PFSK-1 (cell line): Measurements from ENCODE around the gene SRGN.

Source experiments
- POLR2AphosphoS5 ChIP-seq: IDR thresholded peaks from 2 replicates; pipeline ENCODE4 v1.6.1; 2012; ENCODE audit warnings: low read depth, mild to moderate bottlenecking, control low read depth, low read length, moderate library complexity
- SIN3A ChIP-seq: IDR thresholded peaks from 2 replicates; pipeline ENCODE4 v1.6.1; 2012; ENCODE audit warnings: mild to moderate bottlenecking, low read length, moderate library complexity, borderline replicate concordance; ENCODE audit not compliant: insufficient read depth
- TF ChIP-seq, protein P1 (sequence below), 2 experiments: IDR thresholded peaks; 2 replicates each; pipeline versions ENCODE4 v1.6.1 to v1.8.0; 2011 to 2012; ENCODE audit warnings: low read depth in 2 of 2, low read length in 2 of 2, control low read depth in 1 of 2, inconsistent platforms in 1 of 2, mild to moderate bottlenecking in 1 of 2, moderate library complexity in 1 of 2; ENCODE audit not compliant: insufficient read depth in 1 of 2

GRCh38 chr10:69055241-69055640 lies 32.7 kb upstream of the SRGN start:
- TF ChIP-seq, protein P1, sequence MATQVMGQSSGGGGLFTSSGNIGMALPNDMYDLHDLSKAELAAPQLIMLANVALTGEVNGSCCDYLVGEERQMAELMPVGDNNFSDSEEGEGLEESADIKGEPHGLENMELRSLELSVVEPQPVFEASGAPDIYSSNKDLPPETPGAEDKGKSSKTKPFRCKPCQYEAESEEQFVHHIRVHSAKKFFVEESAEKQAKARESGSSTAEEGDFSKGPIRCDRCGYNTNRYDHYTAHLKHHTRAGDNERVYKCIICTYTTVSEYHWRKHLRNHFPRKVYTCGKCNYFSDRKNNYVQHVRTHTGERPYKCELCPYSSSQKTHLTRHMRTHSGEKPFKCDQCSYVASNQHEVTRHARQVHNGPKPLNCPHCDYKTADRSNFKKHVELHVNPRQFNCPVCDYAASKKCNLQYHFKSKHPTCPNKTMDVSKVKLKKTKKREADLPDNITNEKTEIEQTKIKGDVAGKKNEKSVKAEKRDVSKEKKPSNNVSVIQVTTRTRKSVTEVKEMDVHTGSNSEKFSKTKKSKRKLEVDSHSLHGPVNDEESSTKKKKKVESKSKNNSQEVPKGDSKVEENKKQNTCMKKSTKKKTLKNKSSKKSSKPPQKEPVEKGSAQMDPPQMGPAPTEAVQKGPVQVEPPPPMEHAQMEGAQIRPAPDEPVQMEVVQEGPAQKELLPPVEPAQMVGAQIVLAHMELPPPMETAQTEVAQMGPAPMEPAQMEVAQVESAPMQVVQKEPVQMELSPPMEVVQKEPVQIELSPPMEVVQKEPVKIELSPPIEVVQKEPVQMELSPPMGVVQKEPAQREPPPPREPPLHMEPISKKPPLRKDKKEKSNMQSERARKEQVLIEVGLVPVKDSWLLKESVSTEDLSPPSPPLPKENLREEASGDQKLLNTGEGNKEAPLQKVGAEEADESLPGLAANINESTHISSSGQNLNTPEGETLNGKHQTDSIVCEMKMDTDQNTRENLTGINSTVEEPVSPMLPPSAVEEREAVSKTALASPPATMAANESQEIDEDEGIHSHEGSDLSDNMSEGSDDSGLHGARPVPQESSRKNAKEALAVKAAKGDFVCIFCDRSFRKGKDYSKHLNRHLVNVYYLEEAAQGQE (IDR thresholded peaks at IDR 0.05; ENCODE audit: insufficient read depth in 1 of 2, low read depth in 2 of 2, low read length in 2 of 2) = no peak
- TF ChIP-seq SIN3A (no peak), POLR2AphosphoS5 (no peak)
